Neural progenitor cell (in vitro differentiated cells): ENCODE data around the gene ATP10B.

Experiments
- CTCF ChIP-seq: fragments of 200-600 bp; sonication (generic); IDR thresholded peaks from 2 replicates; pipeline ENCODE4 v1.5.1; 2017; ENCODE audit warnings: antibody characterized with exemption, mild to moderate bottlenecking
- EZH2phosphoT487 ChIP-seq: fragments of 200-600 bp; sonication (generic); IDR thresholded peaks from 2 replicates; pipeline ENCODE4 v1.6.1; 2017; ENCODE audit warnings: antibody characterized with exemption

- TF ChIP-seq CTCF (no peak), EZH2phosphoT487 (no peak)
Observed at GRCh38 chr5:160655717-160656116, 196.3 kb downstream of the ATP10B start.
